DOHH2 (cell line): Measurements from ENCODE around the gene SYNPO2.

ENCODE experiments used
- H3F3A ChIP-seq: fragments of 200-600 bp; sonication (generic), shearing (Covaris generic); 2 replicates; pipeline ENCODE4 v1.6.0; 2016; ENCODE audit warnings: antibody characterized with exemption, mild to moderate bottlenecking; ENCODE audit not compliant: control insufficient read depth, insufficient read depth
- H3K27ac ChIP-seq: fragments of 200-600 bp; sonication (generic); 2 replicates; pipeline ENCODE4 v1.5.1; 2014; ENCODE audit warnings: low read depth, mild to moderate bottlenecking, low read length, moderate library complexity
- H3K27me3 ChIP-seq: fragments of 200-600 bp; sonication (generic); 2 replicates; pipeline ENCODE4 v1.6.1; 2014; ENCODE audit warnings: mild to moderate bottlenecking, low read length, mixed read lengths; ENCODE audit not compliant: control insufficient read depth
- H3K36me3 ChIP-seq: fragments of 200-600 bp; sonication (generic); 2 replicates; pipeline ENCODE4 v1.6.1; 2014; ENCODE audit warnings: mild to moderate bottlenecking, low read length, moderate library complexity, mixed read lengths; ENCODE audit not compliant: control insufficient read depth
- H3K4me1 ChIP-seq: fragments of 200-600 bp; sonication (generic); 2 replicates; pipeline ENCODE4 v1.6.1; 2014; ENCODE audit warnings: mild to moderate bottlenecking, low read length, mixed read lengths; ENCODE audit not compliant: control insufficient read depth
- H3K4me2 ChIP-seq: fragments of 200-600 bp; sonication (generic); 2 replicates; pipeline ENCODE4 v1.6.0; 2014; ENCODE audit warnings: mild to moderate bottlenecking, low read length, moderate library complexity
- H3K4me3 ChIP-seq: fragments of 200-600 bp; sonication (generic); 2 replicates; pipeline ENCODE4 v1.5.1; 2014; ENCODE audit warnings: mild to moderate bottlenecking, low read length, mixed read lengths
- H3K79me2 ChIP-seq: fragments of 200-600 bp; sonication (generic); 2 replicates; pipeline ENCODE4 v1.6.1; 2014; ENCODE audit warnings: mild to moderate bottlenecking, low read length, mixed read lengths; ENCODE audit not compliant: control insufficient read depth
- H3K9me2 ChIP-seq: fragments of 200-600 bp; sonication (generic); replicated peaks from 2 replicates; pipeline ENCODE4 v1.6.1; 2014; ENCODE audit warnings: mild to moderate bottlenecking, low read length, mixed read lengths; ENCODE audit not compliant: control insufficient read depth
- H3K9me3 ChIP-seq: fragments of 200-600 bp; sonication (generic); 2 replicates; pipeline ENCODE4 v1.6.1; 2014; ENCODE audit warnings: antibody characterized with exemption, low read length, mixed read lengths; ENCODE audit not compliant: control insufficient read depth, insufficient read depth
- H4K20me1 ChIP-seq: fragments of 200-600 bp; sonication (generic); 2 replicates; pipeline ENCODE4 v1.6.0; 2014; ENCODE audit warnings: low read depth, mild to moderate bottlenecking, antibody characterized with exemption, low read length, moderate library complexity; ENCODE audit not compliant: control insufficient read depth, insufficient read depth
- CTCF ChIP-seq: fragments of 200-600 bp; sonication (generic); IDR thresholded peaks from one replicate; pipeline ENCODE4 v1.5.1; 2014; ENCODE audit warnings: antibody characterized with exemption, mild to moderate bottlenecking, low read depth, low read length; ENCODE audit not compliant: poor library complexity, severe bottlenecking
- EZH2phosphoT487 ChIP-seq: fragments of 200-600 bp; sonication (generic); IDR thresholded peaks from 2 replicates; pipeline ENCODE4 v1.6.1; 2017; ENCODE audit warnings: borderline replicate concordance, mild to moderate bottlenecking, antibody characterized with exemption, low read length, moderate library complexity, mixed read lengths

The SYNPO2 gene

GRCh38 chr4:118881512-118882146, 7.0 kb upstream of the SYNPO2 start:
- no peaks in the 10 kb centered on the region for H4K20me1 ChIP-seq
- no peak overlapping the region for H3K4me3 ChIP-seq
- no peaks in the 10 kb centered on the region for H3K27me3 ChIP-seq
- no peak overlapping the region for H3K4me2 ChIP-seq
- H3K9me2 ChIP-seq: no peaks in the 10 kb centered on the region
- H3K79me2 ChIP-seq: no peaks in the 10 kb centered on the region
- peaks cover 4% of the 10 kb centered on the region; the same call in 1 of the 2 replicates for H3K9me3 ChIP-seq
- H3F3A ChIP-seq: no peaks in the 10 kb centered on the region
- no peak overlapping the region for H3K27ac ChIP-seq
- H3K4me1 ChIP-seq: no peaks in the 10 kb centered on the region
- TF ChIP-seq CTCF (no peak), EZH2phosphoT487 (no peak)
- no peaks in the 10 kb centered on the region for H3K36me3 ChIP-seq

GRCh38 chr4:118883861-118884260, 4.8 kb upstream of the SYNPO2 start:
- Histone ChIP-seq H3K4me3 (no peak overlapping the region), H3F3A (no peaks in the 10 kb centered on the region), H3K4me1 (peaks cover 6% of the 10 kb centered on the region), H3K79me2 (no peaks in the 10 kb centered on the region), H3K27me3 (peaks cover 13% of the 10 kb centered on the region), H3K9me3 (no peaks in the 10 kb centered on the region; the same call in 1 of the 2 replicates), H3K27ac (no peak overlapping the region), H3K36me3 (no peaks in the 10 kb centered on the region), H4K20me1 (no peaks in the 10 kb centered on the region), H3K4me2 (no peak overlapping the region), H3K9me2 (no peaks in the 10 kb centered on the region)
- TF ChIP-seq CTCF (peak; percentile 52), EZH2phosphoT487 (no peak)

- H3K27me3 ChIP-seq: peaks cover 19% of the 10 kb centered on the region
- H3K36me3 ChIP-seq: no peaks in the 10 kb centered on the region
- no peak overlapping the region for H3K27ac ChIP-seq
- no peaks in the 10 kb centered on the region for H3K79me2 ChIP-seq
- H3F3A ChIP-seq: no peaks in the 10 kb centered on the region
- H3K4me2 ChIP-seq: no peak overlapping the region
- no peaks in the 10 kb centered on the region for H4K20me1 ChIP-seq
- no peak overlapping the region for H3K4me3 ChIP-seq
- H3K9me2 ChIP-seq: no peaks in the 10 kb centered on the region
- peaks cover 7% of the 10 kb centered on the region for H3K4me1 ChIP-seq
- no peaks in the 10 kb centered on the region for H3K9me3 ChIP-seq
- TF ChIP-seq EZH2phosphoT487 (no peak), CTCF (no peak)
These were observed 3.9 kb upstream of the SYNPO2 start for GRCh38 chr4:118884716-118885115.
